HPDE6-E6E7 (cell line): Measurements from ENCODE around the gene ZSCAN5C.
"Not testable (repeated sequence)": the region's sequence is repeated elsewhere in the genome, so short reads cannot be mapped to it uniquely, and the experiment has no call there.

Source experiments
- DNase-seq: peaks from one replicate; pipeline ENCODE4 v3.0.0; 2011; ENCODE audit warnings: missing footprints; ENCODE audit errors: extremely low spot score

Gene ZSCAN5C

DNA sequence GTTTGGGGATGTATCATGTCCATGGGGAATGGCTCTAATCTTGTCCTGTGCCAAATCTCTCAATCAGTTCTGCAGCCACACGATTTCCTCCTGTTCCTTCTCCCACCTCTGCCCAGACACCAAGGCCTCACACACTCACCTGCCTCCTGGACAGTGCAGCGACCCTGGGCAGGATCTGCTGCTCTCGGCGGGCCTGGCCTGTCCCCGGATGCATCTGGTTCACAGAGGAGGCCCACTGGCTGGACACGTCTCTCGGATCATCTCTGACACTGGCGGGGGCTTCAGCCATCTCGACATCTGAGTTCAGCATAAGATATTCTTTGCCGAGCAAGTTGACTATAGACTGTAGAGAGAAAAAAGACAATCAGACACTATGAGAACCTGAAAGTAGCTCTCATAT lies 10.4 kb upstream of the ZSCAN5C start:
- no peak for DNase-seq

DNA sequence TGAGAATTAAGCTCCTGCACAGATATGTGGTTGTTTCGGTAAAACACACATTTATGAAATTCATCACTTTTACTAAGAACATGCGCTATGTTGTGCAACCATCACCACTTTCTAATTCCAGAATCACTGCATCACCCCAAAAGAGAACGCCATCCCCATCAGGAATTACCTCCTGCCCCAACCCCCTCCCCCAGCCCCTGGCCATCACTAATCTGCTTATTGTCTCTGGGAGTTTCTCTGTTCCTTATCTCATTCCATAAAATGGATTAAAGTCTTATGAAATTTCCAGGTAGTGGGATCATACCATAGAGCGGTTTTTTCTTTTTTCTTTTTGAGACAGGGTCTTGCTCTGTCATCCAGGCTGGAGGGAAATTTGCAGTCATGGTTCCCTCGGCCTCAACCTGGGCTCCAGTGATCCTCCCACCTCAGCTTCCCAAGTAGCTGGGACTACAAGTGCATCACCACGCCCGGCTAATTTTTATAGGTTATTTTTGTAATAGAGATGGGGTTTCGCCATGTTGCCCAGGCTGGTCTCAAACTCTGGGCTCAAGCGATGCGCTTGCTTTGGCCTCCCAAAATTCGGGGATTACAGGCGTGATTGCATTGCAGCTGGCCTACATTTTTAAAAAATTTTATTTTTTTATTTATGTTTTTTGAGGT lies 8.0 kb upstream of the ZSCAN5C start:
- no peak for DNase-seq

DNA sequence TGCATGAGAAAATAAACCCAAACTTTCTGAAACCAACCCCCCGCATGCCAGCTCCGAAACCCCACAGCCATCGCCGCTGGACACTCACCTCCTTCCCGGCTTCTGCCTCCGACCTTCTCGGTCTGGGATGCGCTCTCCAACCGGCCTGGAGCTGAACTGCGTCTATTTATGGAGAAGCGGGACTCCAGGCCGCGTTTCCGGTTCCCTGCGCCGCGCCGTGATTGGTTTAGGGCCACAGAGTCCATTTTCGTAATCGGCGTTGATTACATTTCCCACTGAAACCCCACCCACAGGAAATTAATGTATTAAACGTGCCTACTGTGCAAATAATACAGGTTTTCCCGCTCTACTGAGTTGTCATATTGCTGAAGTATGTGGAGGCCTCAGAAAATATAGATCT lies 4.4 kb upstream of the ZSCAN5C start, which contains the start of gene ZSCAN5B:
TSS of gene ZSCAN5B (minus strand) at position 138 of the 400 bp plus-strand sequence. CDS start 4,731 bp downstream, outside the sequence.
- not testable (repeated sequence) for DNase-seq

DNA sequence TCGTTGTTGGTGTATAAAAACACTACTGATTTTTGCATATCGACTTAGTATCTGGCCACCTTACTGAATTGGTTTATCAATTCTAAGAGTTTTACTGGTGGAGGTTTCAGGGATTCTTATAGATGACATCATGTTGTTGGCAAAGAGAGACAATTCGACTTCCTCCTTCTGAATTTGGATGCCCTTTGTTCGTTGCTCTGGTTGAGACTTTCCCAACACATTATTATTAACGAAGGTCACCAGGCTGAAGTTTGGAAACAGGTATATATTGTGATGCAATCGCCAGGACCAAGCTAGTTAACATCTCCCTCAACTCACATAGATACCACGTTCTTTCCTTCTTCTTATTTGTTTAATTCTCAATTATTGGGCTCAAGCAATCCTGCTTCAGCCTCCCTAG lies 2.4 kb upstream of the ZSCAN5C start:
- no peak for DNase-seq

DNA sequence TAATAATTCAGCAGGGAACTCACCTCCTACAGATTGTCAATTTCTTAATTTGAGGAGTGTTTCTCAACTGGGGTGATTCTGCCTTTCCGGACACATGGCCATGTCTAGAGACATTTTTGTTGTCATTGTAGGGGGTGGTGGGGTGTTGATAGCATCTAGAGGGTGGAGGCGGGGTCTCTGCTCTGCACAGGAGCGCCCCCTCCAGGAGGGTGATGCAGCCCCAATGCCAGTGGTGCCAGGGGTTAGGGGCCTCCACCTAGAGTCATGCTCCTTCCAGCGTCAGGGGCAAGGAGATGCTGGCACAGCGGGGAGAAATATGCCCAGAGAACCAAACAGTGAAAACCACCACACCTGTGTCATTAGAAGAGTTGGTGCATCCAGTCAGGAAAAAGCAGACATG lies 5.5 kb downstream of the ZSCAN5C start:
- not testable (repeated sequence) for DNase-seq

DNA sequence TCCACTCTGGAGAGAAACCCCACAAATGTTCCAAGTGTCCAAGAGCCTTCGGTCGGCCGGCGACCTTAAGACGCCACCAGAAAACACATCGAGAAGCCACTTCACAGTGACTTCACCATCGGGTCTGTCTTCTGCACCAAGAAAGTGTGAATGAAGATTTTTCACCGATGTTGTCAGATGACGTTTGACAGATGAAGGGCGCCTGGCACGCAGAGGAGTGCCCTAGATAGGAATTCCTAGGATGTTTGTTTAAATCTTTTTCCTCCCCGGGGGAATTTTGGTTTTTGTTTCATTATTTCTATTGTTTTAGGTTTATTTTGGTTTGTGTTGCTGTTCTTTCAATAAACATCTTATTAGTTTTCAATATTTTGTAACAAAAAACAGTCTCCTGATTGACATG lies 7.0 kb downstream of the ZSCAN5C start:
- DNase-seq: no peak

DNA sequence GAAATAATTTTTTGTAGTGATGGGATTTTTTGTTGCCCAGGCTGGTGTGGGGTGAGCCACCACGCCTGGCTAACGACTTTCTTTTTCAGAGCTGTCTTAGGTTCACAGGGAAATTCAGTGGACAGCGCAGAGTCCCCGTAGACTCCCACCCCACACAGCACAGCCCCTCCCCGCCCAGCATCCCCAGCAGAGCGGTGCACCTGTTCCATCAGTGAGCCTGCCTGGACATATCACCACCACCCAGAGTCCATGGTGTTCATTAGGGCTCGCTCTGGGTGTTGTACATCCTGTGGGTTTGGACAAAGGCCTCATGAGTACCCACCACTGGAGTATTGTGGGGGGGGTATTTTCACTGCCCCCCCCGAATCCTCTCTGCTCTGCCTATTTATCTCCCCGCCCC lies 8.0 kb downstream of the ZSCAN5C start:
- not testable (repeated sequence) for DNase-seq

DNA sequence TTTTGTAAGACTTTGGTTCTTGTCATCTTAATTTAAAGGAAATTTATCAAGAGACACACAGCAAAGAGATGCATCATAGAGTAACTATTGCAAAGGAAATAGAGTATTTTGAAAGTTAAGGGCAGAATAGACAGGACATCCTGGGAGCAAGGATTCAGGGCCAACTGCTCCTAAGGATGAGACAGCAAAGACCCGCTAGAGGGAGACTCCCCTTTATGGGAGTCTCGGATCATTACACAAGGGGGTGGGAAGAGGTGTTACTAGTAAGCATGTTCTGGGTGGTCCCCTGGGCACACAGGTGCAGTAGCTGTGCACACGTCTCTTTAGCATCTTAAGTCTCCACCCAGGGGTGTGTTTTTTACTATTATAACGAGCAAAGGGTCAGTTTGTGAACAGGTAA lies 9.6 kb downstream of the ZSCAN5C start:
- no peak for DNase-seq

DNA sequence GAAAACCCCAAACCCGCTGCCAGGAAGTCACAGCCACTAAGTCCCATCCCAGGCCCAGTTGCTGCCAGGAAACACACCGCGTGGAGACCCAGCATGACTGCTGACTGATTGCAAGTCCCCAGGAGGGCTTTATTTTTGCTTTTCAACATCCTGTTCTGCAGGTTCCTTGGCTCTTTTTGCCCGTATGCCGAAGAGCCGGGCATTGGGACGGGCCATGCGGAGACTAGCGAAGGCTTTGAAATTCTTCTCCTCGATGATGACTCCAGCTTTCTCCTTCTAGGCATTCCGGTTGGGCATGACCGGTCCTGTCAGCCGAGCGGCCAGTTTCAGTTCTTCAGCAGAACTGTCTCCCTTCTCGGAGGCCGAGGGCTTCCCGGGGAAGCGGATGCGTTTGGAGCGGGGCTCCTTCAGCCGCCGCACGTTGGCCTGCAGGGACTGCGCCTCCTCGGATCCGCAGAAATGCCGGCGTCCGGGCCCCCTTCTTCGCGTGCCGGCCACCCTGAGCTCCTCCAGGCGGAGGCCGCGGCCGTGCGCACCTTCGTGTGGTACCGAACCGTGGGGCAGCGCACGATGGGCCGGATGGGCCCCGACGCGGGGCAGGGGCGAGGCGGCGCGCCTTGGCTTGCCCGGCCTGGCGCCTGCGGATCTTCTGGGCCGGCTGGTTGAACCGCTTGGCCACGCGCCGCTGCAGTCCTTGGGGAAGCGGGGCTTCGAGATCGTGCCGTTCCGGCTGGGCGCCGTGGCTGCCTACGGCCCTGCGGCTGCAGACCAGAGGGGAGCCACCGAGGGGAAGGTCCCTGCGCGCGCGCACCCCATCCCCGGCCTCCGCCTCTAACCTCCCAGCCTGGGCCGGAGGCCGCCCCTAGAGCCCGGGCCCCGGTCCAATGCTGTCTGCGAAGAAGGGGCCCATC lies 15.2 kb downstream of the ZSCAN5C start:
- DNase-seq: peak; percentile 70

DNA sequence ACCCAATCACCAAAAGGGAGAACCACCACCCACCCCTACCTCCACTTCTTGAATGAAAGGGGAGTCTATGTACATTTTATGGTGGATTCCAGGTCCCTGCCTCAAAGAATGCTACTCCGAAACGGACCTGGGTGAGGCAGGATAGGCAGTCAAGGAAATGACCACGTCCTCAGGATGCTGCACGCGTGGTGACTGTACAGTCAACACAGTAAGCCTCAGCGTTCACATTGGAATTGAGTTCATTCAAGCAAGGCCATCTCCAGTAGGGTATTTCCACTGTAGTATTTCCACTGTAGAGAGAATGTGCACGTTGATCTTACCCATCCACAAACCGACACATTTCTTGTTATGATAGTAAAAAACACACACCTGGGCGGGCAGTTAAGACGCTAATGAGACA lies 16.9 kb downstream of the ZSCAN5C start:
- no peak for DNase-seq

DNA sequence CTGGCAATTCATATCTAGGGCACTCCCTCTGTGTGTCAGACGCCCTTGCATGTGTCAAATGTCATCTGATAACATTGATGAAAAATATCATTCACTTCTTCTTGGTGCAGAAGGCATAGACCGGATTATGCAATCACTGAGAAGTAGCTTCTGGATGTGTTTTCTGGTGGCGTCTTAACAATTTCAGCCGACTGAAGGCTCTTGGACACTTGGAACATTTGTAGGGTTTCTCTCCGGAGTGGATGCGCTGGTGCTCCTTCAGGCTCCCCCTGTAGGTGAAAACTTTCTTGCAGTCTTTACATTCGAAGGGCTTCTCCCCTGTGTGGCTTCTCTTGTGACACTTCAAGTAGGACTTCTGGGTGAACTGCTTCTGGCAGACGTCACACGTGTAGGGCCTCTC lies 19.4 kb downstream of the ZSCAN5C start:
- not testable (repeated sequence) for DNase-seq

DNA sequence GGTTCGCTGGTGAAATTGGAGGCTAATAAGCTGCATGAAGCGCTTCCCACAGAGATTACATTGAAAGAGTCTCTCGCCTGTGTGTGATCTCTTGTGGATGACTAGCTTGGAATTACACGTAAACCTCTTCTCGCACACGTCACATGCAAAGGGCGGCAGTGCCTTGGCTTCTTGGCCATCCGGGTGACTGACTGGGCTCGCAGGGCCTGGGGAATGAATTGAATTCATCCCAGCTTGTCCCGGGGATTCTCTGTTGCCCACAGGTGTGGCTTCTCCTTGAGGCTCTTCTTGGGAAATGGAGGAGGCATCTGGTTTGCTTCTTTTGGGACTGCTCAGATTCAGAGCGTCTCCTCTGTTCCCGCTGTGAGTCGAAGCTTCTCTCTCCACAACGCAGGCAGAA lies 19.8 kb downstream of the ZSCAN5C start:
- DNase-seq: no peak

DNA sequence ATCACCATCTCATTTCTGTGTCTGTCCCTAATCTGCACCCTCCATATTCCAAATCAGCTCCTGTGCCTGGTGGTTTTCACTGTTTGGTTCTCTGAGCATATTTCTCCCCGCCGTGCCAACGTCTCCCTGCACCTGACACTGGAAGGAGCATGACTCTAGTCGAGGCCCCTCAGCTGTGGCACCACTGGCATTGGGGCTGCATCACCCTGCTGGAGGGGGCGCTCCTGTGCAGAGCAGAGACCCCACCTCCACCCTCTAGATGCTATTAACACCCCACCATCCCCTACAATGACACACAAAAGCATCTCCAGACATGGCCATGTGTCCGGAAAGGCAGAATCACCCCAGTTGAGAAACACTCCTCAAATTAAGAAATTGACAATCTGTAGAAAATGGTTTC lies 20.8 kb downstream of the ZSCAN5C start:
- DNase-seq: no peak

DNA sequence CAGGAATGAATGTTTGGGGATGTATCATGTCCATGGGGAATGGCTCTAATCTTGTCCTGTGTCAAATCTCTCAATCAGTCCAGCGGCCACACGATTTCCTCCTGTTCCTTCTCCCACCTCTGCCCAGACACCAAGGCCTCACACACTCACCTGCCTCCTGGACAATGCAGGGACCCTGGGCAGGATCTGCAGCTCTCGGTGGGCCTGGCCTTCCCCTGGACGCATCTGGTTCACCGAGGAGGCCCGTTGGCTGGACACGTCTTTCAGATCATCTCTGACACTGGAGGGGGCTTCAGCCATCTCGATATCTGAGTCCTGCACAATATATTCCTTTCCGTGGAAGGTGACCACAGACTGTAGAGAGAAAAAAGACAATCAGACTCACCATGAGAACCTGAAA lies 21.4 kb downstream of the ZSCAN5C start:
- DNase-seq: no peak

DNA sequence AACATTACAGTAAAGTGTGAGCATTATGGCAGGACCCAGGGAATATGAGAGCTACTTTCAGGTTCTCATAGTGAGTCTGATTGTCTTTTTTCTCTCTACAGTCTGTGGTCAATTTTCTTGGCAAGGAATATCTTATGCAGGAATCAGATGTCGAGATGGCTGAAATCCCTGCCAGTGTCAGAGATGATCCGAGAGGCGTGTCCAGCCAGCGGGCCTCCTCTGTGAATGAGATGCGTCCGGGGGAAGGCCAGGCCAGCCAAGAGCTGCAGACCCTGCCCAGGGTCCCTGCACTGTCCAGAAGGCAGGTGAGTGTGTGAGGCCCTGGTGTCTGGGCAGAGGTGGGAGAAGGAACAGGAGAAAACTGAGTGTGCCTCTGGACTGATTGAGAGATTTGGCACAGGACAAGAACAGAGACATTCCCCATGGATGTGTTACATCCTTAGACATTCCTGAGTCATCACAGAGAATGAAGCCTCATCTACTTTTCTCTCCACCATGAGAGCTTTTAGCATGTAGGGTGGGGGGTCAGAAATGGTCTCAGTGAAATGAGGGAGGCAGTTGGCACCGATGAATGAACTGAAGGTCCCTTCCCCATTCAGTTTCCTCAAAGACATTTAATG lies 43.2 kb downstream of the ZSCAN5C start:
- no peak for DNase-seq

DNA sequence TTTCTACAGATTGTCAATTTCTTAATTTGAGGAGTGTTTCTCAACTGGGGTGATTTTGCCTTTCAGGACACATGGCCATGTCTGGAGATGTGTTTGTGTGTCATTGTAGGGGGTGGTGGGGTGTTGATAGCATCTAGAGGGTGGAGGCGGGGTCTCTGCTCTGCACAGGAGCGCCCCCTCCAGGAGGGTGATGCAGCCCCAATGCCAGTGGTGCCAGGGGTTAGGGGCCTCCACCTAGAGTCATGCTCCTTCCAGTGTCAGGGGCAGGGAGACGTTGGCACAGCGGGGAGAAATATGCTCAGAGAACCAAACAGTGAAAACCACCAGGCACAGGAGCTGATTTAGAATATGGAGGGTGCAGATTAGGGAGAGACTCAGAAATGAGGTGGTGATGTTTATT lies 43.7 kb downstream of the ZSCAN5C start:
- DNase-seq: not testable (repeated sequence)

DNA sequence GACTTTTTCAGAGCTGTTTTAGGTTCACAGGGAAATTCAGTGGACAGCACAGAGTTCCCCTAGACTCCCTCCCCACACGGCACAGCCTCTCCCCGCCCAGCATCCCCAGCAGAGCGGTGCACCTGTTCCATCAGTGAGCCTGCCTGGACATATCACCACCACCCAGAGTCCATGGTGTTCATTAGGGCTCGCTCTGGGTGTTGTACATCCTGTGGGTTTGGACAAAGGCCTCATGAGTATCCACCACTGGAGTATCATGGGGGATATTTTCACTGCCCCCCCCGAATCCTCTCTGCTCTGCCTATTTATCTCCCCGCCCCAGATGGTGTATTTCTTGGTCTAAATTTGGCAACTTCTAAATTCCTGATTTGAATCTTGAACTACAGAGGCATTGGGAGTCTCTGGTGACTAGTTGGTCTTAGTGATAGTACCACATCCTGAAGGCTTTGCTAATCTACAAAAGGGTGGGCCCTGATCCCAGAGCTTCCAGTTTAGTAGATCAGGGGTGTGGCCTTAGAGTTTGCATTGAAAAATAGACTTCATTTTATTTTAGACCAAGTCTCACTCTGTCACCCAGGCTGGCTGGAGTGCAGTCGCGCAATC lies 46.8 kb downstream of the ZSCAN5C start:
- not testable (repeated sequence) for DNase-seq

DNA sequence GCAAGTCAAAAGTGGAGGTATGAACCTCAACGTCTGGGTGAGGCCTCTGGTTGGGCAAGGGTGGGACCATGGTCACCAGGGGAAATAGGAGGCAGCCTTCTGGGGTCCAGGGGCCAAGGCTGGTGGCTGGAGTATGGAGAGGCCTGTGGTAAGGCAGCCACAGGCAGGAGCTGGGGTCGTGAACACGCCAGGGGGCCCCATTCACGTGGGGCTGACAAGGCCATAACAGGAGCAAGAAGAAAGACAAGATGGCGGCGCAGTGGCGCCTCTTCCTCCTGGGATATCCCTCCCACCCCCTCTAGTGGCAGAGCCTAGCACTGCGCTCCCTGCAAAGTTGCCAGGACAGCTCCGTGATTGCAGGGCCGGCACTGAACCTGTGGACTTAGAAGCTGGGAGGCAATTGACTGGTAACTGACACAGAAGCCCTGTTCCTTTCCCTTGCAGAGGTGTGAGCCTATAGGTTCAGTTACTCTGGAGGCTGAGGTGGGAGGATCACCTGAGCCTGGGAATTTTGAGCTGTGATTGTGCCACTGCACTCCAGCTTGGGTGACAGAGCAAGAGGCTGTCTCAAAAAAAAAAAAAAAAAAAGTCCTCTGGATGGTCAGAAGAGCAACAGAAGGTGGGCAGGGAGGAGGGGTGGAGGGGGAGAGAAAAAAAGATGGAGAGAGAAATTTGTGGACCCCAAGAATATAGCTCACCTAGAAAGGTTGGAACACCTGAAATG lies 50.8 kb downstream of the ZSCAN5C start:
- peak; percentile 40 for DNase-seq

DNA sequence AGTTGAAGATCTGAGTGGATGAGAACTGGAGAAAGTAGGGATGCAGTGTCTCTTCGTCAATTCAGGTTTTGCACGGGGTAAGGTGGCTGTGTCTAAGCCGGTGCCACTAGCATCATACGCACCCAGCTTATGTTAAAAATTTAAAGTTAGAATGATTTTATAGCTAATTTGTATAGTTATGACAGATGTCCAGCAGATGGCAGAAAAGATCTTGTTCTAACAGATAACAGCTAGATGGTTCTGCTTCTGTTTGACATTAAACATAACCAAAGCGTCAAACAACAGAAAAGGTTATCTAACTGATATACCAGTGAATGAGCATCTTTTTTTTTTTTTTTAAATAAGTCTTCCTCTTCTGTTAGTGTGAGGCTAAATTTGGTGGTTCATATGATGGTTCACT lies 51.7 kb downstream of the ZSCAN5C start:
- DNase-seq: peak; percentile 21

DNA sequence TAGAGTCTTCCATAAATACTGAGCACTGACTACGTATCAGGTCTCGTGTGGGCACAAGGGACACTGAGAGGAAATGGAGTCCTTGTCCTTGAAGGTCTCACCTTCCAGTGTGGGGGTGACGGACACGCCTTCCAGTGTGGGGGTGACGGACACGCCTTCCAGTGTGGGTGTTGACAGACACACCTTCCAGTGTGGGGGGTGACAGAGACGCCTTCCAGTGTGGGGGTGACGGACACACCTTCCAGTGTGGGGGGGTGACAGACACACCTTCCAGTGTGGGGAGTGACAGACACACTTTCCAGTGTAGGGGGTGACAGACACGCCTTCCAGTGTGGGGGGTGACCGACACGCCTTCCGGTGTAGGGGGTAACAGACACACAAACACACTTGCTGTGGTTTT lies 56.2 kb downstream of the ZSCAN5C start:
- DNase-seq: no peak
